Measurements from ENCODE around the gene ABHD8. TPM values are rescaled to one million over a fixed set of nuclear protein-coding genes. Genes with fewer than 3 reads are reported as not detected.

ABHD8 gene
- total and polyA plus RNA-seq, 2 of the 13 experiments (the other 11 are each of a cell fraction or from before 2014, with no cell fraction given) = 6.3 to 7.2 TPM

DNA sequence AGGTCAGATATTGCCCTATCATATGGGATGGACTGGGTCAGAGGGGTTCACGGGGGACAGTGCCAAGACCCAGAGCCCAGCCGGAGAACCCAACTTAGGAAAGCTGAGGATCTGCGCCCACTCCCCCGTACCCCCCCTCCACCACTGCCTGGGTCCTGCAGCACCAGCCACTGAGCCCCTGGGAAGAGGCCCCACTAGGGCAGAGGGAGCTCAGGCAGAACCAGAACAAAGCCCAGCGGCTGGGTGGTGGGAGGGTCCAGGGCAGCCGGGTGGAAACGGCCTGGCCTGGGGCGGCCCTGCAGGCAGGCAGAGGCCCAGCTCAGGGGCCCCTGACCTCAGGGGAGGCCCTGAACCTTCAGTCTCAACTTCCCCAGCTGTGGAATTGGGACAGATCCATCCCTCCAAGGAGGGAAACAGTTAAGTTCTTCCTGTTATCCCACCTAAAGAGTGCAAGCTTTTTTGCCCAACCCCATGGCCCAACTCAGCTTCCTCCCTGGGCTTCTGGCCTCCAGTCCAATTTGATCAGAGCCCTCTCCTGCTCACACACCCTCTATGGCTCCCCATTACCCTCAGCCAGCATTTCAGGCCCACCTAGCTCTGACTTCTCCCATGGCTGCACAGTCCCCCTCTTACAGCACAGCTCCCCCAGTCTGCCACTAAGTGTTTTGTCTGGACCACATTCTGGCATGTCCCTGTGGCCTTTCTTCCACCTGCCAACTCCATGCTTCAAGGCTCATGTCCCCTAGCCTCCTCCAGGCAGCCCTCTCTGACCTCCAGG lies 60.6 kb downstream of the ABHD8 start (continued):
- TF ChIP-seq ZNF431 (CRISPR knock-in tag; IDR thresholded peaks at IDR 0.05; ENCODE audit: borderline replicate concordance, low read depth) (no peak), ZNF644 (CRISPR knock-in tag; IDR thresholded peaks at IDR 0.05; ENCODE audit: low read depth) (no peak), NPAS2 (CRISPR knock-in tag; IDR thresholded peaks at IDR 0.05; ENCODE audit: borderline replicate concordance) (no peak), ZFY (CRISPR knock-in tag; IDR thresholded peaks at IDR 0.05) (peak; percentile 18; the same call in 1 of the 2 replicates), SOX6 (IDR thresholded peaks at IDR 0.05) (no peak), SOX6 (CRISPR knock-in tag; IDR thresholded peaks at IDR 0.05) (no peak; the same call in 1 of the 2 replicates), AGO2 (optimal IDR thresholded peaks at IDR 0.05; ENCODE audit: low read depth, low read length) (peak; percentile 59), ZNF7 (CRISPR knock-in tag; IDR thresholded peaks at IDR 0.05) (no peak), PHB2 (IDR thresholded peaks at IDR 0.05; ENCODE audit: partially characterized antibody) (no peak), ZNF382 (CRISPR knock-in tag; IDR thresholded peaks at IDR 0.05; ENCODE audit: borderline replicate concordance) (no peak), KLF6 (CRISPR knock-in tag; IDR thresholded peaks at IDR 0.05) (no peak), ZNF777 (CRISPR knock-in tag; IDR thresholded peaks at IDR 0.05) (no peak), ZNF713 (CRISPR knock-in tag; IDR thresholded peaks at IDR 0.05) (no peak), TCF7 (IDR thresholded peaks at IDR 0.05; ENCODE audit: low read depth) (no peak), SMARCE1 (IDR thresholded peaks at IDR 0.05; ENCODE audit: borderline replicate concordance) (no peak), HOXD1 (CRISPR knock-in tag; IDR thresholded peaks at IDR 0.05) (no peak), ZNF558 (CRISPR knock-in tag; IDR thresholded peaks at IDR 0.05; ENCODE audit: borderline replicate concordance) (peak; percentile 59; the same call in 1 of the 2 replicates), ZNF782 (CRISPR knock-in tag; IDR thresholded peaks at IDR 0.05; ENCODE audit: borderline replicate concordance) (no peak), HES4 (CRISPR knock-in tag; IDR thresholded peaks at IDR 0.05; ENCODE audit: borderline replicate concordance) (no peak), POLR2G (IDR thresholded peaks at IDR 0.05; ENCODE audit: low read depth, low read length) (no peak), MTA1 (CRISPR knock-in tag; IDR thresholded peaks at IDR 0.05; ENCODE audit: borderline replicate concordance) (0 out of 2 replicates have a peak, but pooled peaks have one; percentile 20), RARA (CRISPR knock-in tag; IDR thresholded peaks at IDR 0.05) (0 out of 2 replicates have a peak, but pooled peaks have one; percentile 17), ZNF605 (CRISPR knock-in tag; IDR thresholded peaks at IDR 0.05) (peak; percentile 34; the same call in 1 of the 2 replicates), HNRNPL (IDR thresholded peaks at IDR 0.05; ENCODE audit: low read depth, low read length) (0 out of 2 replicates have a peak, but pooled peaks have one; percentile 34)
- TF ChIP-seq, protein P1, sequence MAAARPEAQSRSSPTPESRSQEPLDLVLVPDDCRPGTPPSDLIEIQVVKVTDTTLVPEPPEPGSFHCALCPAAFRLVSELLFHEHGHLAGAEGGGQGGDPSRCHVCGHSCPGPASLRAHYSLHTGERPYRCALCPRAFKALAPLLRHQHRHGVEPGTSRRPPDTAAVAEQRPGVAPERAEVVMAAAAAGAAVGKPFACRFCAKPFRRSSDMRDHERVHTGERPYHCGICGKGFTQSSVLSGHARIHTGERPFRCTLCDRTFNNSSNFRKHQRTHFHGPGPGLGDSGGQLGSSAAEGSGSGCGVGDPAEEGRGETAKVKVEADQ (CRISPR knock-in tag; IDR thresholded peaks at IDR 0.05; ENCODE audit: borderline replicate concordance) = no peak
- TF ChIP-seq, protein P2, sequence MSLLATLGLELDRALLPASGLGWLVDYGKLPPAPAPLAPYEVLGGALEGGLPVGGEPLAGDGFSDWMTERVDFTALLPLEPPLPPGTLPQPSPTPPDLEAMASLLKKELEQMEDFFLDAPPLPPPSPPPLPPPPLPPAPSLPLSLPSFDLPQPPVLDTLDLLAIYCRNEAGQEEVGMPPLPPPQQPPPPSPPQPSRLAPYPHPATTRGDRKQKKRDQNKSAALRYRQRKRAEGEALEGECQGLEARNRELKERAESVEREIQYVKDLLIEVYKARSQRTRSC (CRISPR knock-in tag; IDR thresholded peaks at IDR 0.05; ENCODE audit: low read depth) = no peak
- TF ChIP-seq, protein P3, sequence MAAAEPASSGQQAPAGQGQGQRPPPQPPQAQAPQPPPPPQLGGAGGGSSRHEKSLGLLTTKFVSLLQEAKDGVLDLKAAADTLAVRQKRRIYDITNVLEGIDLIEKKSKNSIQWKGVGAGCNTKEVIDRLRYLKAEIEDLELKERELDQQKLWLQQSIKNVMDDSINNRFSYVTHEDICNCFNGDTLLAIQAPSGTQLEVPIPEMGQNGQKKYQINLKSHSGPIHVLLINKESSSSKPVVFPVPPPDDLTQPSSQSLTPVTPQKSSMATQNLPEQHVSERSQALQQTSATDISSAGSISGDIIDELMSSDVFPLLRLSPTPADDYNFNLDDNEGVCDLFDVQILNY (CRISPR knock-in tag; conservative IDR thresholded peaks at IDR 0.05) = no peak
- TF ChIP-seq, protein P4, sequence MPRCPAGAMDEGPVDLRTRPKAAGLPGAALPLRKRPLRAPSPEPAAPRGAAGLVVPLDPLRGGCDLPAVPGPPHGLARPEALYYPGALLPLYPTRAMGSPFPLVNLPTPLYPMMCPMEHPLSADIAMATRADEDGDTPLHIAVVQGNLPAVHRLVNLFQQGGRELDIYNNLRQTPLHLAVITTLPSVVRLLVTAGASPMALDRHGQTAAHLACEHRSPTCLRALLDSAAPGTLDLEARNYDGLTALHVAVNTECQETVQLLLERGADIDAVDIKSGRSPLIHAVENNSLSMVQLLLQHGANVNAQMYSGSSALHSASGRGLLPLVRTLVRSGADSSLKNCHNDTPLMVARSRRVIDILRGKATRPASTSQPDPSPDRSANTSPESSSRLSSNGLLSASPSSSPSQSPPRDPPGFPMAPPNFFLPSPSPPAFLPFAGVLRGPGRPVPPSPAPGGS (CRISPR knock-in tag; IDR thresholded peaks at IDR 0.05) = no peak
